ENCODE results near the gene TUBB3.
"Not testable (repeated sequence)": the region's sequence is repeated elsewhere in the genome, so short reads cannot be mapped to it uniquely, and the experiment has no call there.

TUBB3 gene

DNA sequence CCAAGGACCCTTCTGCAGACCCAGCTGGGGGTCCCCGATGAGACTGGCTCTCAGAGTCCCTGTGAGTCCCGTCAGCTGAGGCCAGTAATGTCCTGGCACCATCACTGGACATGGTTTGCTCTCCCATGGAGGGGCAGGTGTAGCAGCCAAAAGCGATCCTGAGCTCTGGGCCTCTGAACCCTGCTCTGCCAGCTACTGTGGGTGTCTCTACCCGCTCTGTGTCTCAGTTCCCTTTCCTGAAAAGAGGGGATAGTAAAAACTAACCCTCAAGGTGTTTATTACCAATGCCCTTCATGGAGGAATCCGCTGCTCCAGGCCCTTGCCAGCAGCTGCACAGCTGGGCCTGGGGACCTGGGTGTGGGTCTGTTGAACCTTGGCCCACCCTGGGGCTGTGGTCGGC is 8.8 kb downstream of the TUBB3 start:
- ChIA-PET POLR2A (no interaction called here), CTCF (interaction anchor here (3.6 kb wide), 1 partner anchor 22 kb away, joined by 15 read pairs; no protein-coding TSS in a partner anchor)
- TF ChIP-seq, protein P1, sequence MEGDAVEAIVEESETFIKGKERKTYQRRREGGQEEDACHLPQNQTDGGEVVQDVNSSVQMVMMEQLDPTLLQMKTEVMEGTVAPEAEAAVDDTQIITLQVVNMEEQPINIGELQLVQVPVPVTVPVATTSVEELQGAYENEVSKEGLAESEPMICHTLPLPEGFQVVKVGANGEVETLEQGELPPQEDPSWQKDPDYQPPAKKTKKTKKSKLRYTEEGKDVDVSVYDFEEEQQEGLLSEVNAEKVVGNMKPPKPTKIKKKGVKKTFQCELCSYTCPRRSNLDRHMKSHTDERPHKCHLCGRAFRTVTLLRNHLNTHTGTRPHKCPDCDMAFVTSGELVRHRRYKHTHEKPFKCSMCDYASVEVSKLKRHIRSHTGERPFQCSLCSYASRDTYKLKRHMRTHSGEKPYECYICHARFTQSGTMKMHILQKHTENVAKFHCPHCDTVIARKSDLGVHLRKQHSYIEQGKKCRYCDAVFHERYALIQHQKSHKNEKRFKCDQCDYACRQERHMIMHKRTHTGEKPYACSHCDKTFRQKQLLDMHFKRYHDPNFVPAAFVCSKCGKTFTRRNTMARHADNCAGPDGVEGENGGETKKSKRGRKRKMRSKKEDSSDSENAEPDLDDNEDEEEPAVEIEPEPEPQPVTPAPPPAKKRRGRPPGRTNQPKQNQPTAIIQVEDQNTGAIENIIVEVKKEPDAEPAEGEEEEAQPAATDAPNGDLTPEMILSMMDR (IDR thresholded peaks at IDR 0.05; ENCODE audit: control extremely low read depth, extremely low read depth, low read depth, missing control alignments): no peak
- DNase-seq (ENCODE audit: extremely low spot score): no peak

DNA sequence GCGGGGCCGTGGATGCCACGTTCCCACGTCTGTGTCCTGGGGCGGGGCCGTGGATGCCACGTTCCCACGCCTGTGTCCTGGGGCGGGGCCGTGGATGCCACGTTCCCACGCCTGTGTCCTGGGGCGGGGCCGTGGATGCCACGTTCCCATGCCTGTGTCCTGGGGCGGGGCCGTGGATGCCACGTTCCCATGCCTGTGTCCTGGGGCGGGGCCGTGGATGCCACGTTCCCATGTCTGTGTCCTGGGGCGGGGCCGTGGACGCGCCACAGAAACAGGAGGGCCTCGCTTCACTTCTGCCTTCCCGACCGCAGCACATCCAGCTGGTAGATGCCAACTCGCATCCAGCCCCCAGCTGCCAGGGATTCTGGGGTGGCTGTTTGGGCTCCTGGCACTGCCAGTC is 10.9 kb downstream of the TUBB3 start:
- CTCF ChIA-PET: interaction anchor here (3.6 kb wide), 1 partner anchor 24 kb away, joined by 15 read pairs; no protein-coding TSS in a partner anchor
- DNase-seq (ENCODE audit: extremely low spot score); POLR2A ChIA-PET: not testable (repeated sequence)

DNA sequence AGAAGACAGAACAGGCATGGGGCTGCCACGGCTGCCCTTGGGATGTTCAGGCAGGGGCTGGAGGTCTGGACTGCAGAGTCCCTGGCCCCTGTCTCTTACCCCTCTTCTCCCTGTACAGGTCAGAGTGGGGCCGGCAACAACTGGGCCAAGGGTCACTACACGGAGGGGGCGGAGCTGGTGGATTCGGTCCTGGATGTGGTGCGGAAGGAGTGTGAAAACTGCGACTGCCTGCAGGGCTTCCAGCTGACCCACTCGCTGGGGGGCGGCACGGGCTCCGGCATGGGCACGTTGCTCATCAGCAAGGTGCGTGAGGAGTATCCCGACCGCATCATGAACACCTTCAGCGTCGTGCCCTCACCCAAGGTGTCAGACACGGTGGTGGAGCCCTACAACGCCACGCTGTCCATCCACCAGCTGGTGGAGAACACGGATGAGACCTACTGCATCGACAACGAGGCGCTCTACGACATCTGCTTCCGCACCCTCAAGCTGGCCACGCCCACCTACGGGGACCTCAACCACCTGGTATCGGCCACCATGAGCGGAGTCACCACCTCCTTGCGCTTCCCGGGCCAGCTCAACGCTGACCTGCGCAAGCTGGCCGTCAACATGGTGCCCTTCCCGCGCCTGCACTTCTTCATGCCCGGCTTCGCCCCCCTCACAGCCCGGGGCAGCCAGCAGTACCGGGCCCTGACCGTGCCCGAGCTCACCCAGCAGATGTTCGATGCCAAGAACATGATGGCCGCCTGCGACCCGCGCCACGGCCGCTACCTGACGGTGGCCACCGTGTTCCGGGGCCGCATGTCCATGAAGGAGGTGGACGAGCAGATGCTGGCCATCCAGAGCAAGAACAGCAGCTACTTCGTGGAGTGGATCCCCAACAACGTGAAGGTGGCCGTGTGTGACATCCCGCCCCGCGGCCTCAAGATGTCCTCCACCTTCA is 11.7 kb downstream of the TUBB3 start:
- no peak for DNase-seq (ENCODE audit: extremely low spot score)
- ChIA-PET POLR2A (no interaction called here), CTCF (interaction anchor here (3.6 kb wide), 1 partner anchor 25 kb away, joined by 15 read pairs; no protein-coding TSS in a partner anchor)
- TF ChIP-seq, protein P1 (IDR thresholded peaks at IDR 0.05; ENCODE audit: control extremely low read depth, extremely low read depth, low read depth, missing control alignments): no peak

DNA sequence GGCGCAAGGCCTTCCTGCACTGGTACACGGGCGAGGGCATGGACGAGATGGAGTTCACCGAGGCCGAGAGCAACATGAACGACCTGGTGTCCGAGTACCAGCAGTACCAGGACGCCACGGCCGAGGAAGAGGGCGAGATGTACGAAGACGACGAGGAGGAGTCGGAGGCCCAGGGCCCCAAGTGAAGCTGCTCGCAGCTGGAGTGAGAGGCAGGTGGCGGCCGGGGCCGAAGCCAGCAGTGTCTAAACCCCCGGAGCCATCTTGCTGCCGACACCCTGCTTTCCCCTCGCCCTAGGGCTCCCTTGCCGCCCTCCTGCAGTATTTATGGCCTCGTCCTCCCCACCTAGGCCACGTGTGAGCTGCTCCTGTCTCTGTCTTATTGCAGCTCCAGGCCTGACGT is 12.5 kb downstream of the TUBB3 start:
- POLR2A ChIA-PET; DNase-seq (ENCODE audit: extremely low spot score); CTCF ChIA-PET: not testable (repeated sequence)

DNA sequence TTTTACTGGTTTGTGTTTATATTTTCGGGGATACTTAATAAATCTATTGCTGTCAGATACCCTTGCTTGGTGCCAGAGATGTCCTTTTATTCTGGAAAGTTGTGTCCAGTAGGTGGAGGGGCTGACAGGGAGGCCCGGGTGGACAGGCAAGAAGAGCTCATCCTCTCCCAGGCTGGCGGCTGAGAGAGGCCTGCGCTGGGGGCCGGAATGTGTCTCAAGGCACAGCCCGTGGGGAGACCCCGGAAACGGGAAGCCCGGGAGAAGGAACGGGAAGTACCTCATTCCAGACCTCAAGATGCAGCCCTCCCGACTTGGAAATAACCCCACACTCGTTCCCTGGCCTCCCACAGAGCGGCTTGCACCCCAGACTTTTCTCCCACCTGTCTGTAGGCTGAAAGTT is 12.9 kb downstream of the TUBB3 start:
- TF ChIP-seq, protein P1 (IDR thresholded peaks at IDR 0.05; ENCODE audit: control extremely low read depth, extremely low read depth, low read depth, missing control alignments): no peak
- ChIA-PET CTCF (no interaction called here), POLR2A (no interaction called here)
- no peak for DNase-seq (ENCODE audit: extremely low spot score)

DNA sequence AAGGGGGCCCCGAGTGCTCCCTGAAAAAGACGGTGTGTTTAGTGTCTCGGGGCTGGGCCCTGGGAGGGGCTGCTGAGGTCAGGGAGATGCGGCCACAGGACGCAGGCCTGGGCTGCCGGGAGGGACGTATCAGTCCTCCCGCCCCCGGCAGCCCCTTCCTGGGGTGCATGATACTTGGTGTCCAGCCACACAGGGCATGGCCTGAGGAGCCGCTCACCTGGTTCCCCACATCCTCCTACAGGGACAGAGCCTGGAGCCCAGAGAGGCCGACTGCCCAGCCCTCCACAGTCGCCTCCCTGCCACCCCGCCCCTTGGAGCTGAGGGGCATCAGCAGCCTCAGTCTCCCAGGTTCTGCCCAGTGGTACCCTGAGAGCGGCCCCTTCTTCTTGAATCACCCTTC is 13.4 kb downstream of the TUBB3 start:
- ChIA-PET CTCF (no interaction called here), POLR2A (no interaction called here)
- DNase-seq (ENCODE audit: extremely low spot score): no peak
- TF ChIP-seq, protein P1 (IDR thresholded peaks at IDR 0.05; ENCODE audit: control extremely low read depth, extremely low read depth, low read depth, missing control alignments): no peak

DNA sequence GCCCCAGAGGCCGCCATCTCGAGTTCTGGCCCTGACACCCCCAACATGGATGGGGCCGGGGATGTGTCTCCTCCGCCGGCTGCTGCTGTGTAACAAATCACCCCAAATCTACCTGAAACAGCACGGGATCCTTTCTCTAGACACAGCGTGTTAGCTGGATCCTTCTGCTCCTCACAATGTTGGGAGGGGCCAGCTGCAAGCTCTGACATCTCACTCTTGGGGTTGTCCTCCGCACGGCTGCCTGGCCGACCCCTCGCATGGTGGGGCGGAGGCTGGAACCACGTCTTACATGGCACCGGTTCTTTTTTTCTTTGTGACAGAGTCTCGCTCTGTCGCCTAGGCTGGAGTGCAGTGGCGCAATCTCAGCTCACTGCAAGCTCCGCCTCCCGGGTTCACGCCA is 13.8 kb downstream of the TUBB3 start:
- TF ChIP-seq, protein P1 (IDR thresholded peaks at IDR 0.05; ENCODE audit: control extremely low read depth, extremely low read depth, low read depth, missing control alignments): no peak
- CTCF ChIA-PET: no interaction called here
- no peak for DNase-seq (ENCODE audit: extremely low spot score)
- POLR2A ChIA-PET: no interaction called here
